ENCODE results near the gene CDH10. TPM values are rescaled to one million over a fixed set of nuclear protein-coding genes. Genes with fewer than 3 reads are reported as not detected.

Gene CDH10
- total and polyA plus RNA-seq, 2 donors (not counting 3 experiments of a cell fraction or from before 2014, with no cell fraction given): 0.07 TPM; not detected in 1

GRCh38 chr5:24510523-24510988 is 134.2 kb downstream of the CDH10 start:
- H3K9ac ChIP-seq (replicated peaks; ENCODE audit: extremely low read depth, insufficient read depth, low read length): no peak overlapping the region
- H3K9me3 ChIP-seq (replicated peaks; ENCODE audit: control insufficient read depth, insufficient read depth, low read length): peaks cover 6% of the 10 kb centered on the region
- H3K36me3 ChIP-seq (ENCODE audit: control insufficient read depth in 2 of 2, extremely low read depth in 1 of 2, insufficient read depth in 2 of 2, low read length in 2 of 2): no peaks in the 10 kb centered on the region
- TF ChIP-seq GATA2 (IDR thresholded peaks at IDR 0.05; ENCODE audit: insufficient read depth, insufficient read length, low read depth, low read length) (no peak), POLR2A (IDR thresholded peaks at IDR 0.05; ENCODE audit: low read depth, low read length) (no peak), FOS (IDR thresholded peaks at IDR 0.05; ENCODE audit: borderline replicate concordance, insufficient read depth, low read length) (no peak), JUN (IDR thresholded peaks at IDR 0.05; ENCODE audit: borderline replicate concordance, insufficient read depth, insufficient read length, low read depth) (no peak), POLR2AphosphoS5 (IDR thresholded peaks at IDR 0.05; ENCODE audit: insufficient read depth, low read depth, low read length) (no peak), EZH2 (IDR thresholded peaks at IDR 0.05; ENCODE audit: borderline replicate concordance, low read depth, low read length, severe bottlenecking) (no peak), MYC (IDR thresholded peaks at IDR 0.05; ENCODE audit: low read depth, low read length) (no peak), CTCF (IDR thresholded peaks at IDR 0.05; ENCODE audit: extremely low read depth in 1 of 2, insufficient read depth in 1 of 2, low read depth in 1 of 2, low read length in 2 of 2) (no peak)
- no peaks in the 10 kb centered on the region for H3K27me3 ChIP-seq (ENCODE audit: control insufficient read depth in 2 of 2, insufficient read depth in 2 of 2, low read length in 2 of 2)
- CTCF ChIA-PET: no interaction called here
- no peaks in the 10 kb centered on the region for H3K4me1 ChIP-seq (ENCODE audit: control insufficient read depth, extremely low read depth, insufficient read depth, low read length)
- no peaks in the 10 kb centered on the region for H3K9me1 ChIP-seq (replicated peaks; ENCODE audit: control insufficient read depth, extremely low read depth, insufficient read depth, low read length)
- DNase-seq (ENCODE audit: low read depth, low spot score) (no peak), FAIRE-seq (no peak)
- no peaks in the 10 kb centered on the region for H4K20me1 ChIP-seq (replicated peaks; ENCODE audit: control insufficient read depth, extremely low read depth, insufficient read depth, low read length)
- intact Hi-C loops (cut with micrococcal nuclease): no loop called here
- dilution Hi-C loops (cut with MboI; ENCODE audit: extremely low pct_ligation_motif_present, low sequenced_read_pairs): no loop called here
- H2AFZ ChIP-seq (ENCODE audit: low read depth, low read length): no peak overlapping the region
- no peak overlapping the region for H3K4me2 ChIP-seq (ENCODE audit: insufficient read depth, low read length)
- H3K27ac ChIP-seq (ENCODE audit: insufficient read depth, low read depth, low read length): no peak overlapping the region
- H3K79me2 ChIP-seq (ENCODE audit: control insufficient read depth, insufficient read depth, low read length): no peaks in the 10 kb centered on the region
- BruUV-seq (replicated peaks): no TSS peak
- POLR2A ChIA-PET: no interaction called here
- no peak overlapping the region for H3K4me3 ChIP-seq (replicated peaks in 1 of 3; ENCODE audit: insufficient read depth in 1 of 3, low read depth in 1 of 3, low read length in 3 of 3)
